Measurements from ENCODE around the gene CLK1.

GRCh38 chr2:200861617-200862155 lies 2.8 kb downstream of the CLK1 start:
- TF ChIP-seq CTCF (IDR thresholded peaks at IDR 0.05): no peak
- no peak for TF ChIP-seq POLR2A (IDR thresholded peaks at IDR 0.05)

All from adrenal gland (tissue), 5 donors.